ENCODE data around the gene SPDYE6. TPM values are rescaled to one million over a fixed set of nuclear protein-coding genes. Genes with fewer than 3 reads are reported as not detected.

The SPDYE6 gene
- total and polyA plus RNA-seq, 7 donors = 0.23 TPM; not detected in 6

DNA sequence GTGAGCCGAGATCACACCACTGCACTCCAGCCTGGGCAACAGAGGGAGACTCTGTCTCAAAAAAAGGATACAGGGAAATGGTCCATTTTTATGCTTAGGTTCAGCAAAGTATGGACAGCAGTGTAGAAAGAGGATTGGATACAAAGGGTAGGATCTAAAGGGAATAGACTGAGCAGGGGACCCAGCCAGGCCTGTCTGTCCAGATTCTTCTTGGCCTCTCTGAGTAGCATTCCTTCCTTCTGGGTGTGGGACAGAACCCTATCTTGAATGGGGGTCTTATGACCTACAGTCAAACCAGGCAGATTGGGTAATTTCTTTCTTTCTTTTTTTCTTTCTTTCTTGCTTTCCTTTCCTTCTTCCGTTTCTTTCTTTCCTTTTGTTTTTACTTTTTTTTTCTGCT lies 43.9 kb downstream of the SPDYE6 start:
- DNase-seq = no peak
- no peaks in the 10 kb centered on the region for H3K4me1 ChIP-seq
- TF ChIP-seq EP300 (IDR thresholded peaks at IDR 0.05) (no peak), POLR2A (IDR thresholded peaks at IDR 0.05) (no peak), POLR2AphosphoS5 (IDR thresholded peaks at IDR 0.05) (no peak)
- TF ChIP-seq, protein P1, sequence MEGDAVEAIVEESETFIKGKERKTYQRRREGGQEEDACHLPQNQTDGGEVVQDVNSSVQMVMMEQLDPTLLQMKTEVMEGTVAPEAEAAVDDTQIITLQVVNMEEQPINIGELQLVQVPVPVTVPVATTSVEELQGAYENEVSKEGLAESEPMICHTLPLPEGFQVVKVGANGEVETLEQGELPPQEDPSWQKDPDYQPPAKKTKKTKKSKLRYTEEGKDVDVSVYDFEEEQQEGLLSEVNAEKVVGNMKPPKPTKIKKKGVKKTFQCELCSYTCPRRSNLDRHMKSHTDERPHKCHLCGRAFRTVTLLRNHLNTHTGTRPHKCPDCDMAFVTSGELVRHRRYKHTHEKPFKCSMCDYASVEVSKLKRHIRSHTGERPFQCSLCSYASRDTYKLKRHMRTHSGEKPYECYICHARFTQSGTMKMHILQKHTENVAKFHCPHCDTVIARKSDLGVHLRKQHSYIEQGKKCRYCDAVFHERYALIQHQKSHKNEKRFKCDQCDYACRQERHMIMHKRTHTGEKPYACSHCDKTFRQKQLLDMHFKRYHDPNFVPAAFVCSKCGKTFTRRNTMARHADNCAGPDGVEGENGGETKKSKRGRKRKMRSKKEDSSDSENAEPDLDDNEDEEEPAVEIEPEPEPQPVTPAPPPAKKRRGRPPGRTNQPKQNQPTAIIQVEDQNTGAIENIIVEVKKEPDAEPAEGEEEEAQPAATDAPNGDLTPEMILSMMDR (IDR thresholded peaks at IDR 0.05) = no peak
- no peaks in the 10 kb centered on the region for H3K27me3 ChIP-seq
- H3K36me3 ChIP-seq = no peaks in the 10 kb centered on the region
- WGBS, 2 donors = 77 to 90% methylated on average over 2 of the region's 2 CpGs
- no peak overlapping the region for H3K4me3 ChIP-seq
- intact Hi-C loops (cut with DNase I) = no loop called here
- H3K9me3 ChIP-seq = no peaks in the 10 kb centered on the region
- H3K27ac ChIP-seq = no peak overlapping the region

DNA sequence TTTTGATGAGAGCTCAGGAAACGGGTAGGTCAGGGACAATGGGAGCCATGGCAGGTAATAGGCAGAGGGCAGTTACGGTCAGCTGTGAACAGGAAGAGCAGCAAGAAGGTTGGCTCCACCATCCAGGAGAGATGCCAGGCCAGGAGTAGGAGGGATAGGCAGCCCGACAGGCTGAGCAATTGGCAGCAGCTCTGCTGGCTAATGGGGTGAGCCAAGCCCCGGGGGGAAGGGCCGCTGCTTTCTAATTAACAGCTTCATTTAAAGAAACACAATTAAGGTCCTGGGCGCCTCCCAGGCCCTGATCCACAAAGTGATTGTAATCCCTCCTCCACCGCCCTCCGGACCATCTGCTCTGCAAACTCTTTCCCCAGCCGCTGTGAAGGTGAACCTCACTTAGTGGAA lies 45.8 kb downstream of the SPDYE6 start:
- Histone ChIP-seq H3K9me3 (no peaks in the 10 kb centered on the region), H3K27me3 (no peaks in the 10 kb centered on the region), H3K4me1 (no peaks in the 10 kb centered on the region), H3K36me3 (no peaks in the 10 kb centered on the region), H3K27ac (no peak overlapping the region), H3K4me3 (no peak overlapping the region)
- TF ChIP-seq POLR2AphosphoS5 (IDR thresholded peaks at IDR 0.05) = no peak
- TF ChIP-seq, protein P1 (IDR thresholded peaks at IDR 0.05) = no peak
- TF ChIP-seq POLR2A (IDR thresholded peaks at IDR 0.05) = no peak
- TF ChIP-seq EP300 (IDR thresholded peaks at IDR 0.05) = no peak
- WGBS, 2 donors = 93 to 95% methylated on average over 9 of the region's 9 CpGs
- intact Hi-C loops (cut with DNase I) = no loop called here
- DNase-seq = no peak

GRCh38 chr7:102306916-102307677 lies 49.1 kb downstream of the SPDYE6 start:
- Histone ChIP-seq H3K4me3 (no peak overlapping the region), H3K27me3 (no peaks in the 10 kb centered on the region), H3K36me3 (no peaks in the 10 kb centered on the region), H3K4me1 (no peaks in the 10 kb centered on the region), H3K9me3 (no peaks in the 10 kb centered on the region), H3K27ac (no peak overlapping the region)
- 8 to 23% methylated on average over 17 of the region's 17 CpGs for WGBS, 2 donors
- no peak for DNase-seq
- TF ChIP-seq POLR2A (IDR thresholded peaks at IDR 0.05) (no peak), EP300 (IDR thresholded peaks at IDR 0.05) (no peak), POLR2AphosphoS5 (IDR thresholded peaks at IDR 0.05) (no peak)
- TF ChIP-seq, protein P1 (IDR thresholded peaks at IDR 0.05) = no peak
- intact Hi-C loops (cut with DNase I) = no loop called here

- TF ChIP-seq, protein P1 (IDR thresholded peaks at IDR 0.05) = no peak
- TF ChIP-seq POLR2AphosphoS5 (IDR thresholded peaks at IDR 0.05) = no peak
- no peak for TF ChIP-seq EP300 (IDR thresholded peaks at IDR 0.05)
- no peak for TF ChIP-seq POLR2A (IDR thresholded peaks at IDR 0.05)
- H3K4me1 ChIP-seq = no peaks in the 10 kb centered on the region
- no peaks in the 10 kb centered on the region for H3K9me3 ChIP-seq
- H3K4me3 ChIP-seq = no peak overlapping the region
- no peak for DNase-seq
- intact Hi-C loops (cut with DNase I) = no loop called here
- 84 to 90% methylated on average over 17 of the region's 17 CpGs for WGBS, 2 donors
- H3K36me3 ChIP-seq = no peaks in the 10 kb centered on the region
- peaks cover 0 to 7% (median 5%) of the 10 kb centered on the region in 3 donors for H3K27me3 ChIP-seq
- H3K27ac ChIP-seq = no peak overlapping the region
Measured at GRCh38 chr7:102305414-102306268, 50.6 kb downstream of the SPDYE6 start.
